WERI-Rb-1 (cell line): ENCODE measurements around the gene TP53BP1.
"Not testable (repeated sequence)": the region's sequence is repeated elsewhere in the genome, so short reads cannot be mapped to it uniquely, and the experiment has no call there.

ENCODE experiments used
- DNase-seq: peaks from one replicate; pipeline ENCODE4 v3.0.0-alpha.2; 2020
- H3K27ac ChIP-seq: fragments of 250-450 bp; sonication (Bioruptor Pico); 2 replicates; pipeline ENCODE4 v1.5.1; 2020; ENCODE audit warnings: mild to moderate bottlenecking, moderate library complexity
- H3K27me3 ChIP-seq: fragments of 250-450 bp; sonication (Bioruptor Pico); 2 replicates; pipeline ENCODE4 v1.5.1; 2021; ENCODE audit warnings: mild to moderate bottlenecking, low read depth, moderate library complexity; ENCODE audit not compliant: insufficient read depth, severe bottlenecking
- H3K36me3 ChIP-seq: fragments of 250-450 bp; sonication (Bioruptor Pico); 2 replicates; pipeline ENCODE4 v1.5.1; 2020; ENCODE audit warnings: mild to moderate bottlenecking, moderate library complexity
- H3K4me3 ChIP-seq: 2 replicates; pipeline ENCODE4 v1.5.1; 2011; ENCODE audit warnings: low read depth, mild to moderate bottlenecking, control low read depth, low read length
- H3K9me3 ChIP-seq: fragments of 250-450 bp; sonication (Bioruptor Pico); 2 replicates; pipeline ENCODE4 v1.5.1; 2021; ENCODE audit warnings: mild to moderate bottlenecking, moderate library complexity; ENCODE audit not compliant: severe bottlenecking
- TF ChIP-seq, protein P1 (sequence below): IDR thresholded peaks from 2 replicates; pipeline ENCODE4 v1.5.1; 2011; ENCODE audit warnings: low read depth, mild to moderate bottlenecking, control low read depth, inconsistent platforms, low read length

The TP53BP1 gene, protein sequence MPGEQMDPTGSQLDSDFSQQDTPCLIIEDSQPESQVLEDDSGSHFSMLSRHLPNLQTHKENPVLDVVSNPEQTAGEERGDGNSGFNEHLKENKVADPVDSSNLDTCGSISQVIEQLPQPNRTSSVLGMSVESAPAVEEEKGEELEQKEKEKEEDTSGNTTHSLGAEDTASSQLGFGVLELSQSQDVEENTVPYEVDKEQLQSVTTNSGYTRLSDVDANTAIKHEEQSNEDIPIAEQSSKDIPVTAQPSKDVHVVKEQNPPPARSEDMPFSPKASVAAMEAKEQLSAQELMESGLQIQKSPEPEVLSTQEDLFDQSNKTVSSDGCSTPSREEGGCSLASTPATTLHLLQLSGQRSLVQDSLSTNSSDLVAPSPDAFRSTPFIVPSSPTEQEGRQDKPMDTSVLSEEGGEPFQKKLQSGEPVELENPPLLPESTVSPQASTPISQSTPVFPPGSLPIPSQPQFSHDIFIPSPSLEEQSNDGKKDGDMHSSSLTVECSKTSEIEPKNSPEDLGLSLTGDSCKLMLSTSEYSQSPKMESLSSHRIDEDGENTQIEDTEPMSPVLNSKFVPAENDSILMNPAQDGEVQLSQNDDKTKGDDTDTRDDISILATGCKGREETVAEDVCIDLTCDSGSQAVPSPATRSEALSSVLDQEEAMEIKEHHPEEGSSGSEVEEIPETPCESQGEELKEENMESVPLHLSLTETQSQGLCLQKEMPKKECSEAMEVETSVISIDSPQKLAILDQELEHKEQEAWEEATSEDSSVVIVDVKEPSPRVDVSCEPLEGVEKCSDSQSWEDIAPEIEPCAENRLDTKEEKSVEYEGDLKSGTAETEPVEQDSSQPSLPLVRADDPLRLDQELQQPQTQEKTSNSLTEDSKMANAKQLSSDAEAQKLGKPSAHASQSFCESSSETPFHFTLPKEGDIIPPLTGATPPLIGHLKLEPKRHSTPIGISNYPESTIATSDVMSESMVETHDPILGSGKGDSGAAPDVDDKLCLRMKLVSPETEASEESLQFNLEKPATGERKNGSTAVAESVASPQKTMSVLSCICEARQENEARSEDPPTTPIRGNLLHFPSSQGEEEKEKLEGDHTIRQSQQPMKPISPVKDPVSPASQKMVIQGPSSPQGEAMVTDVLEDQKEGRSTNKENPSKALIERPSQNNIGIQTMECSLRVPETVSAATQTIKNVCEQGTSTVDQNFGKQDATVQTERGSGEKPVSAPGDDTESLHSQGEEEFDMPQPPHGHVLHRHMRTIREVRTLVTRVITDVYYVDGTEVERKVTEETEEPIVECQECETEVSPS (N-terminal part only)

DNA sequence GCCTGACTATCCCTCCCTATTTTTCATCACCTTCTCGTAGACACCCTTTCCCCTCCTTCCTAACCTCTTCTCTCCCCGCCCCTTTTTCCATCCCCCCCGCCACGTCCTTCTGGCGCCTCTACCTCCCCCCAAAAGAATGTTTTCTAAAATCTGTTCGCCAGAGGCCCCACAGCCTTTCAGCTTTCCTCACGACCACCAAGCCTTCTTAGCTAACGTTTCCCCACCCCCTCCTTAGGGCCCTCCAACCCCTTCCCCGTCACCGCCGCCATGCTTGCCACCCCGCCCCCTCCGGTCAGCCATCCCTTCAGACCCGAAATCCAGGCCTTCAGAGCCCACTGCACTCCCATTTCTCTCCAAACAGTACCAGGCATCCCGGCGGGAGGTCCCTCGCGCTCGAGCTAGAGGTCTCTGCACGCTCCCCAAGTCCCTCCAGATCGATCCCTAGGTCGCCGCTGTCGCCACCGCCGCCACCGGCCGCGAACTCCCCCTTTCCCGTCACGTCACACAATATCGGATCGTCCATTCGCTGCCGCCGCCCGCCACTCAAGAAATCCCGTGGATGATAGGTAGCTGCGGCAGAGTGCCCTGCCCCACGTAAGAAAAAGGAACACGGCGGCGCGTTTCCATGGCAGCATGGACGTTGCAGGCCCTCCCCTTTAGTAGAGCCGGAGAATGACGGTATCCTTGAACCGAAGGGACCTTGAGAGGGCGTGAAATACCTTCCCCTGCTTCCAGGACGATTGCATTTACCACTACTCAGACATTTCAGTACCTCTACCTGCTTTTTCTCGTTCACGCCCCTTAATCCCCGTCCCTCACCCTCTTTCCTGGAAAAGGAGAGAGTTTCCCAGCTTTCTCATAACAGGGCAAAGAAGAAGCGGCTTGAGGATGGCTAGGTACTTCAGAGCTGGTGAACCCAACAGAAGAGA, at the start of gene TP53BP1:
Gene TP53BP1 (minus strand): TSS at position 484 of the 929 bp plus-strand sequence. CDS start 113 bp downstream, at position 371.
- Histone ChIP-seq H3K4me3 (peak within 1 kb of the TSS; percentile 92), H3K9me3 (no peaks in the 10 kb centered on the region), H3K27me3 (no peaks in the 10 kb centered on the region), H3K27ac (peak within 1 kb of the TSS; percentile 80), H3K36me3 (peaks cover 39% of the 10 kb centered on the region)
- TF ChIP-seq, protein P1, sequence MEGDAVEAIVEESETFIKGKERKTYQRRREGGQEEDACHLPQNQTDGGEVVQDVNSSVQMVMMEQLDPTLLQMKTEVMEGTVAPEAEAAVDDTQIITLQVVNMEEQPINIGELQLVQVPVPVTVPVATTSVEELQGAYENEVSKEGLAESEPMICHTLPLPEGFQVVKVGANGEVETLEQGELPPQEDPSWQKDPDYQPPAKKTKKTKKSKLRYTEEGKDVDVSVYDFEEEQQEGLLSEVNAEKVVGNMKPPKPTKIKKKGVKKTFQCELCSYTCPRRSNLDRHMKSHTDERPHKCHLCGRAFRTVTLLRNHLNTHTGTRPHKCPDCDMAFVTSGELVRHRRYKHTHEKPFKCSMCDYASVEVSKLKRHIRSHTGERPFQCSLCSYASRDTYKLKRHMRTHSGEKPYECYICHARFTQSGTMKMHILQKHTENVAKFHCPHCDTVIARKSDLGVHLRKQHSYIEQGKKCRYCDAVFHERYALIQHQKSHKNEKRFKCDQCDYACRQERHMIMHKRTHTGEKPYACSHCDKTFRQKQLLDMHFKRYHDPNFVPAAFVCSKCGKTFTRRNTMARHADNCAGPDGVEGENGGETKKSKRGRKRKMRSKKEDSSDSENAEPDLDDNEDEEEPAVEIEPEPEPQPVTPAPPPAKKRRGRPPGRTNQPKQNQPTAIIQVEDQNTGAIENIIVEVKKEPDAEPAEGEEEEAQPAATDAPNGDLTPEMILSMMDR: no peak
- DNase-seq: peak; percentile 97

GRCh38 chr15:43541785-43542184, 48.8 kb upstream of the TP53BP1 start:
- no peak overlapping the region for H3K27ac ChIP-seq
- DNase-seq: no peak
- TF ChIP-seq, protein P1: no peak
- no peaks in the 10 kb centered on the region for H3K9me3 ChIP-seq
- no peak overlapping the region for H3K4me3 ChIP-seq
- H3K27me3 ChIP-seq: no peaks in the 10 kb centered on the region
- H3K36me3 ChIP-seq: no peaks in the 10 kb centered on the region

DNA sequence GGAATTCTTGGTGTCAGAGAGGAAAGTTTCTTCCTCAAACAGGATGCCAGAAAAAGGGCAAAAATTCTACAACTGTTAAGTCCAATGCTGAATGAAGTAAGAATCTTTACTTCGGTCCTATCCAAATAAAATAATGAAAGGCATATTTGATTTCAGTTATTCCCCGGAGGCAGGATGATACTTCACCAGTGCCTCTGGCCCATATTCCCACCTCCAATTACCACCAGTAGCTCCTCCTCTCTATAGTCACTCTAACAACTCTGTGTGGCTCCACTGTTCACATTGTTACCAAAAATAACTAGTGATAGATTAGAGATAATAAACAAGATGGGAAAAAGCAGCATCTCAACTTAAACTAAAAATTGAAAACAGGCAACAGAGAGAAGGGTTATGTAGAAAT, 45.1 kb upstream of the TP53BP1 start:
- no peaks in the 10 kb centered on the region for H3K27me3 ChIP-seq
- no peak overlapping the region for H3K27ac ChIP-seq
- H3K4me3 ChIP-seq: no peak overlapping the region
- no peak for DNase-seq
- peaks cover 17% of the 10 kb centered on the region for H3K36me3 ChIP-seq
- H3K9me3 ChIP-seq: no peaks in the 10 kb centered on the region
- TF ChIP-seq, protein P1: no peak

DNA sequence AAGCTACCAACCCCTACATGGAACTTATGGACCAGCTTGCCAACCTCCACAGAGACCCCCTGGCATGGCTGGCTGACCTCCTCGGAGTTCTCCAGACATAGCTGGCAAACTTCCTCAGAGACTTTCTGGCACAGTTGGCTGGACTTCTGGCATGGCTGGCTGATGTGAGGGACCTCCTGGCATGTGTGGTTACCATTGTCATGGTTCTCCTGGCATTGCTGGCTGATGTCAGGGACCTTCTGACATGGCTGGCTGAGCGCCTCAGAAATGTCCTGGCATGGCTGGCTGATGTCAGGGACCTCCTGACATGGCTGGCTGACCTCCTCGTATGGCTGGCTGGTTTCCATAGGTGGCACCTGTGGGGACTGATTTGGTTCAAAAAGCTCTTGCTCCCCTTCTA, 41.9 kb upstream of the TP53BP1 start:
- Histone ChIP-seq H3K27me3 (no peaks in the 10 kb centered on the region), H3K4me3 (no peak overlapping the region), H3K36me3 (peaks cover 17% of the 10 kb centered on the region), H3K27ac (no peak overlapping the region), H3K9me3 (no peaks in the 10 kb centered on the region)
- TF ChIP-seq, protein P1: no peak
- DNase-seq: no peak

DNA sequence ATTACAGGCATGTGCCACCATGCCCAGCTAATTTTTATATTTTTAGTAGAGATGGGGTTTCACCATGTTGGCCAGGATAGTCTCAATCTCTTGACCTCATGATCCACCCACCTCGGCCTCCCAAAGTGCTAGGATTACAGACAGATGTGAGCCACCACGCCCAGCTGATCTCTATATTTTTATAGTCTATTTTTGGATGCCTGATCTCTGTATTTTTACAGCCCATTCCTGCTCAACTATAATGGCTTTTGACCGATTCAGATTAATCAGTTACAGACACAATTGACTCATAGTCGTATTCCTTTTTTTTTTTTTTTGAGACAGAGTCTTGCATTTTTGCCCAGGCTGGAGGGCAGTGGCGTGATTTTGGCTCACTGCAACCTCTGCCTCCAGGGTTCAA, 39.9 kb upstream of the TP53BP1 start:
- H3K27me3 ChIP-seq, H3K4me3 ChIP-seq, H3K27ac ChIP-seq, DNase-seq, H3K9me3 ChIP-seq: not testable (repeated sequence)
- H3K36me3 ChIP-seq: peaks cover 17% of the 10 kb centered on the region
